Esophagus muscularis mucosa (tissue), 4 donors: ENCODE measurements around the gene ZNF687. TPM values are rescaled to one million over a fixed set of nuclear protein-coding genes. Genes with fewer than 3 reads are reported as not detected.

Experiments
- DNase-seq: peaks from one replicate; pipeline ENCODE4 v3.0.0-alpha.2; 2017; ENCODE audit errors: extremely low spot score
- H3K27ac ChIP-seq, 4 donors: fragments of 200-600 bp; sonication (generic); replicated peaks in 1 of 4; 1 replicate in 3 of 4; 2 replicates in 1 of 4; pipeline ENCODE4 v1.5.1; 2016 to 2019; ENCODE audit warnings: mild to moderate bottlenecking in 1 of 4
- H3K27me3 ChIP-seq, 4 donors: fragments of 200-600 bp; sonication (generic); one replicate each; pipeline versions ENCODE4 v1.5.1 to v1.6.0; 2016 to 2019
- H3K36me3 ChIP-seq, 4 donors: fragments of 200-600 bp; sonication (generic); one replicate each; pipeline ENCODE4 v1.5.1; 2016 to 2019
- H3K4me1 ChIP-seq, 4 donors: fragments of 200-600 bp; sonication (generic); one replicate each; pipeline ENCODE4 v1.5.1; 2016 to 2019
- H3K4me3 ChIP-seq, 4 donors: fragments of 200-600 bp; sonication (generic); 1 replicate in 2 of 4; 2 replicates in 2 of 4; pipeline ENCODE4 v1.5.1; 2016 to 2019; ENCODE audit warnings: mild to moderate bottlenecking in 4 of 4, moderate library complexity in 1 of 4
- H3K9me3 ChIP-seq, 4 donors: fragments of 200-600 bp; sonication (generic); 1 replicate in 3 of 4; 2 replicates in 1 of 4; pipeline ENCODE4 v1.5.1; 2016 to 2019
- CTCF ChIP-seq, 3 experiments: fragments of 200-600 bp in 2 of 3; fragments of 450-650 bp in 1 of 3; sonication (generic) in 2 of 3; IDR thresholded peaks; one replicate each; pipeline ENCODE4 v1.5.1; 2017 to 2019; ENCODE audit warnings: antibody characterized with exemption in 3 of 3, mild to moderate bottlenecking in 2 of 3, moderate library complexity in 1 of 3
- EP300 ChIP-seq: sonication (generic); formaldehyde crosslinking; IDR thresholded peaks from one replicate; pipeline ENCODE4 v1.6.1; 2017; ENCODE audit warnings: antibody characterized with exemption
- POLR2A ChIP-seq: fragments of 450-650 bp; IDR thresholded peaks from one replicate; pipeline ENCODE4 v1.6.1; 2017; ENCODE audit warnings: antibody characterized with exemption, moderate library complexity, mild to moderate bottlenecking, low read depth
- POLR2AphosphoS5 ChIP-seq, 2 donors: sonication (generic); formaldehyde crosslinking; IDR thresholded peaks; one replicate each; pipeline ENCODE4 v1.6.1; 2017; ENCODE audit warnings: antibody characterized with exemption in 2 of 2
- WGBS: methylation state at CpG from one replicate; pipeline ENCODE4 v1.1.5; 2018; 5-methylcytosine and 5-hydroxymethylcytosine counted together
- intact Hi-C: fragments of 100-400 bp; cut with DNase I; formaldehyde crosslinking; loops from one replicate; pipeline ENCODE4 v1.15.1; 2023
- total RNA-seq, 4 donors: library from RNA; depleted of rRNA; stranded (reverse); fragments of >200 nt; gene quantifications; one replicate each; pipeline versions ENCODE4 v1.1.0 to v1.2.1, GENCODE V29; 2016

The ZNF687 gene
- total RNA-seq, 4 donors from 2014 or later, result 16.6 to 28.6 (median 23.1) TPM

DNA sequence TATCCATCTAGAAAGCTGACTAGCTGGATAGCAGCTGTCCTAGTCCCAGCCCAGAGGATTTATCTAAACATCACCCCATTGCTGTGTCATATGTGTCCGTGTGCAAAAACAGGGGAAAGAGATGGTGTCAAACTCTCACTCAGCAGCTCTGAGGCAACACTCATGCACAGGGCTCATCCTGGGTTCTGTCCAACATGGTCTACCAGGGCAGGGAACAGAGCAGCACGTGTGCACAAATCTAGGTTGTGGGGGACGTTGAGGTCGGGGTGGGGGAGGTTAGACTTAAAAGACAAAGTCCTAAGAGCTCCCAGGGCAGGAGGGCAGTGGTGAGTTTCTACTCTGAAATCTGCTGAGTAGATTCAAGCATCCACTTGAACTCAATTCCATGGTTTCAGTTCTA, 28.9 kb downstream of the ZNF687 start:
- WGBS, result 66% methylated on average over 4 of the region's 4 CpGs
- DNase-seq, result no peak
- peak overlapping the region; percentile 71 to 85 (median 76) for H3K27ac ChIP-seq
- TF ChIP-seq CTCF (IDR thresholded peaks at IDR 0.05) (no peak), POLR2A (no peak), POLR2AphosphoS5 (IDR thresholded peaks at IDR 0.05) (no peak), EP300 (no peak)
- no peaks in the 10 kb centered on the region for H3K27me3 ChIP-seq
- intact Hi-C loops, result no loop called here
- peaks cover 33 to 74% (median 61%) of the 10 kb centered on the region in 4 donors for H3K36me3 ChIP-seq
- no peak overlapping the region for H3K4me3 ChIP-seq
- peaks cover 62 to 75% (median 68%) of the 10 kb centered on the region in 4 donors for H3K4me1 ChIP-seq
- H3K9me3 ChIP-seq, result no peaks in the 10 kb centered on the region

GRCh38 chr1:151311589-151312331, 29.7 kb downstream of the ZNF687 start:
- H3K36me3 ChIP-seq, result peaks cover 28 to 74% (median 60%) of the 10 kb centered on the region in 4 donors
- H3K4me1 ChIP-seq, result peaks cover 65 to 75% (median 68%) of the 10 kb centered on the region in 4 donors
- H3K4me3 ChIP-seq, result no peak overlapping the region
- H3K27me3 ChIP-seq, result no peaks in the 10 kb centered on the region
- H3K27ac ChIP-seq, result peak overlapping the region; percentile 72 to 85 (median 82)
- TF ChIP-seq POLR2AphosphoS5 (IDR thresholded peaks at IDR 0.05), result peak; percentile 89 to 90
- TF ChIP-seq POLR2A, result no peak
- no peak for TF ChIP-seq EP300
- TF ChIP-seq CTCF (IDR thresholded peaks at IDR 0.05), result no peak
- intact Hi-C loops, result no loop called here
- no peaks in the 10 kb centered on the region for H3K9me3 ChIP-seq
- WGBS, result 38% methylated on average over 7 of the region's 7 CpGs
- peak; percentile 92 for DNase-seq

- Histone ChIP-seq H3K4me1 (peaks cover 65 to 75% (median 68%) of the 10 kb centered on the region in 4 donors), H3K36me3 (peaks cover 25 to 74% (median 60%) of the 10 kb centered on the region in 4 donors), H3K27me3 (no peaks in the 10 kb centered on the region), H3K4me3 (no peak overlapping the region), H3K9me3 (no peaks in the 10 kb centered on the region), H3K27ac (peak overlapping the region; percentile 72 to 85 (median 82))
- WGBS, result 89% methylated on average over 4 of the region's 4 CpGs
- intact Hi-C loops, result no loop called here
- no peak for DNase-seq
- no peak for TF ChIP-seq EP300
- no peak for TF ChIP-seq CTCF (IDR thresholded peaks at IDR 0.05)
- TF ChIP-seq POLR2AphosphoS5 (IDR thresholded peaks at IDR 0.05), result no peak
- TF ChIP-seq POLR2A, result no peak
Observed at GRCh38 chr1:151312411-151312810, 30.3 kb downstream of the ZNF687 start.

GRCh38 chr1:151312826-151313225, 30.7 kb downstream of the ZNF687 start:
- peaks cover 23 to 74% (median 58%) of the 10 kb centered on the region in 4 donors for H3K36me3 ChIP-seq
- peak overlapping the region; percentile 72 to 85 (median 82) for H3K27ac ChIP-seq
- no peaks in the 10 kb centered on the region for H3K9me3 ChIP-seq
- TF ChIP-seq POLR2AphosphoS5 (IDR thresholded peaks at IDR 0.05) (no peak), POLR2A (no peak), EP300 (no peak), CTCF (IDR thresholded peaks at IDR 0.05) (no peak)
- no peaks in the 10 kb centered on the region for H3K27me3 ChIP-seq
- no peak for DNase-seq
- H3K4me3 ChIP-seq, result no peak overlapping the region
- peaks cover 65 to 75% (median 68%) of the 10 kb centered on the region in 4 donors for H3K4me1 ChIP-seq
- WGBS, result 86% methylated on average over 8 of the region's 8 CpGs
- intact Hi-C loops, result no loop called here
